ENCODE results near the gene MPZL2.

DNA sequence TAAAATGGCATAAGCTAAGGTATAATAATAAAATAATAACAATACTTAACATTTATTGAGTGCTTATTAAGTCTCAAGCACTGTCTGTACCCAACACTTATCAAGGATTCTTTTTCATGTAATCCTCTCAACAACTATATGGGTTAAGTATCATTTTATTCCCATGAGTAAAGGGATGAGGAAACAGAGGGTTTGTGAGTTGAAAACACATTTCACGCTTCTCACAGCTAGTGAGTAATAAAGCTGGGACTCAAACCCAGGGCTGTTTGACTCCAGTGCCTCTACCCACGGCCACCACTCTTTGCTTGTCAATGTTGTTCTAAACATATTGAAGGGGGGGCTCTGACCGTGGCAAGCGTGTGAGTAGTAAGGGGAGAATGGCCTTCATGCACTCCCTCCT is 49.1 kb upstream of the MPZL2 start:
- TF ChIP-seq CTCF (IDR thresholded peaks at IDR 0.05): no peak
- TF ChIP-seq EZH2phosphoT487 (IDR thresholded peaks at IDR 0.05): no peak

All from neural progenitor cell (in vitro differentiated cells).